ENCODE results near the gene CTNNA1. TPM values are rescaled to one million over a fixed set of nuclear protein-coding genes. Genes with fewer than 3 reads are reported as not detected.
A peak's percentile ranks its signal among the peaks of the same experiment; 100 is the strongest.

CTNNA1 gene
- total RNA-seq, 1 experiment from 2014 or later = 268 TPM

- in situ Hi-C loops (cut with HindIII; ENCODE audit: low pct_unique_long_range_greater_than_20kb, low sequenced_read_pairs) = no loop called here
- DNase-seq (ENCODE audit: low read depth) = no peak
These were observed 195.4 kb downstream of the CTNNA1 start for GRCh38 chr5:138948471-138949222.

GRCh38 chr5:138949223-138949574 lies 196.0 kb downstream of the CTNNA1 start:
- DNase-seq (ENCODE audit: low read depth) = no peak
- in situ Hi-C loops (cut with HindIII; ENCODE audit: low pct_unique_long_range_greater_than_20kb, low sequenced_read_pairs) = no loop called here

DNA sequence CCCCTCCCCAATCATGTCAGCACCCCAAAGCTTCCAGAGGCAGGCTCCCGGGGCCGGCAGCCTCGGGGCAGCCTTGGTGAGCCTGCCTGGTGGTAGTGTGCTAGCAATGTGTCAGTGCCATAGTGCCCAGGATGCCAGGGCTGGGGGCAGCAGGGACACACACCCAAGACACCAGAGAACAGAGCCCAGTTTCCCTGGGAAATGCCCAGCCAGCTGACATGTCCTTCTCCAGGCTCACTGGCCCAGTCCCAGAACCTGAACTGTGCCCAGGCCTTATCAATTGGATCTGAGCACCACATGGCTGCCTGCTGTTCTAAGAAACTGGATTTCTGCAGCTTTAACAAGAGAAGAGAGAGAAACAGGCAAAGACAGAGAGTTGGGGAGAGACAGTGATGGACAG lies 196.8 kb downstream of the CTNNA1 start:
- in situ Hi-C loops (cut with HindIII; ENCODE audit: low pct_unique_long_range_greater_than_20kb, low sequenced_read_pairs) = no loop called here
- no peak for DNase-seq (ENCODE audit: low read depth)

DNA sequence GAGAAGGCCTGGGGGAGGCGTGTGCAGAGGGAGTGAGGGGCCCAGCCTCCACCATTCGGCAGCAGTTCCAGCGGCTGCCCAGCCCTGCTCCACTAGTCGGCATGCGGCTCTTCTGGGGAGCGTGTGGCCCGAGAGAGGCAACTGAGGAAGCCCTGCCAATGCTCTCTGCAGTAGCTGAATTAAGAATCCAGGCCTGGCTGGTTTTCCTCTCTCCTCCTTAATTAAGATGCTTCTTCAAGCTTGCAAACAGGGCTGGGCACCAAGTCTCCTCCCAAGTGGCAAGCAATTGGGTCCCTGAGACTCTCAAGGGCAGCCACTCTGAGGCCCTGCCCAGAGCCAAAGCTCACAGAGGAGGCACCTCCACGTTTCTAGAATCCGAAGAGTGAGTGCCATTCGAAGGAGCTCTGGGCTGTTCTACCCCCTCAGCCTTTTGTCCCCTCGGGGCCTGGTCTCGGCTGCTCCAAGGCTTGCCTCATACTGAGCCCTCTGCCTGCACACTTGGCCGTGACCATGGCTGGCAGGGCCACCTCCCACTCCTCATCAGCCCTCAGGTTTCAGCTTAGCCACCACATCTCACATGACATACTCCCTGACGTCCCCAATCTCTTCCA lies 197.3 kb downstream of the CTNNA1 start:
- DNase-seq (ENCODE audit: low read depth) = no peak
- in situ Hi-C loops (cut with HindIII; ENCODE audit: low pct_unique_long_range_greater_than_20kb, low sequenced_read_pairs) = no loop called here

DNA sequence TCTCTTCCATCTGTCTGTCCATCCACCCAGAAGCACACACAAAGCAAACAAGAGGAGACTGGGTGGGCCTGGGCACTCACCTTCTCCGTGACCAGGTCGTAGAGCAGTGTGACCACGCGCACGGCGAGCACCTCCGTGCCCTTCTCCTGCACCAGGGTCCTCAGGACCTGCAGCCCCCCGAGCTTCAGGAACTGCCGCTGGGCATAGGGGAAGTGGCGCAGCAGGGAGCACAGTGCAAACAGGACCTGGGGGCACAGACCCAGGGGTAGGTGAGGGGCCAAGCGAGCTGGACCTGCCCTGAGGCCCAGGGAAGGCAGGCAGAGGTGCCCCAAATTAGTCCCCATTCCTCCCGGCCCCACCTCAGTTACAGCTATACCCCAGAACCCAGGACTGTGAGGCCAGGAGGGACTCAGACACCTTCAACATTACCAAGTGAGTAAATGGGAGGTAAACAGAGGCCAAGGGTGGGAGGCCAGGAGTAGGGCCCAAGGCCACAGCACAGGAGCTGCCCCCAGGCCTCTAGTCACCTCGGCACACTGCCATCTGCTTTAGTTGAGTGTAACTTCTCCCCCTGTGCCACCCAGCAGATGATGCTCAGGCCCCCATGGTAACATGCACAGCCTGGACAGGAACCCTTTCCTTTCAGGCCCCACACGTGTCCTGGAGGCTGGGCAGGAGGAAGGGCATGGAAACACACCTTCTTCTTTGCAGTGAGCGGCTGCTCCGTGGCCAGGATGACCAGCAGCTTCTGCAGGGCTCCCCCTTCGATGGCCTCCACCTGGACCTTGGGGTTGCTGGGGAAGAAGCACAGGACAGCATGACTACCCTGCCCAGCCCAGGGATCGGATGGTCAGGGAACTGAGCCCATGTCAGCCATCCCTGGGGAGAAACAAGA lies 198.1 kb downstream of the CTNNA1 start:
- in situ Hi-C loops (cut with HindIII; ENCODE audit: low pct_unique_long_range_greater_than_20kb, low sequenced_read_pairs) = no loop called here
- no peak for DNase-seq (ENCODE audit: low read depth)

- DNase-seq (ENCODE audit: low read depth) = no peak
- in situ Hi-C loops (cut with HindIII; ENCODE audit: low pct_unique_long_range_greater_than_20kb, low sequenced_read_pairs) = no loop called here
These were observed 198.9 kb downstream of the CTNNA1 start for GRCh38 chr5:138951986-138952735.

DNA sequence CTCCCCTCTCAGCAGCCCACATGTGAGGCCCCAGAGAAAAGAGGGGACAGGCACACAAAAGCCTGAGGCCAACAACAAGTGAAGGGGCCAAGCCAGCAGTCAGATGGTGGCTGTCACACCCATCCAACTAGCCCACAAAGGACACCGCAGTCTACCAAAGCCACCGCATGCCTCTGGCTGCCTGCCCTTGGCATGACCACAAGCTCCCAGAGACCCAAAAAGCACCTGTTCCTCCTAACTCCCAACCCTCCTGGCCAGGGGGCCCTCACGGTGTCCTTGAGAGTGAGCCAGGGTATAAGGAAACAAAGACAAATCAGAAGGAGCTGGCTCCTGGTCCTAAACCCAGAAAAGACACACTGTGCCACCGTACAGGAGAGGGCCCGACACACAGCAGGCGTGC lies 199.7 kb downstream of the CTNNA1 start:
- in situ Hi-C loops (cut with HindIII; ENCODE audit: low pct_unique_long_range_greater_than_20kb, low sequenced_read_pairs) = no loop called here
- DNase-seq (ENCODE audit: low read depth) = no peak

- in situ Hi-C loops (cut with HindIII; ENCODE audit: low pct_unique_long_range_greater_than_20kb, low sequenced_read_pairs) = no loop called here
- peak; percentile 30 for DNase-seq (ENCODE audit: low read depth)
These were observed 200.4 kb downstream of the CTNNA1 start for GRCh38 chr5:138953387-138954256.

- DNase-seq (ENCODE audit: low read depth) = no peak
- in situ Hi-C loops (cut with HindIII; ENCODE audit: low pct_unique_long_range_greater_than_20kb, low sequenced_read_pairs) = no loop called here
These were observed 201.2 kb downstream of the CTNNA1 start for GRCh38 chr5:138954257-138955012.

GRCh38 chr5:138955013-138955660 lies 201.9 kb downstream of the CTNNA1 start:
- in situ Hi-C loops (cut with HindIII; ENCODE audit: low pct_unique_long_range_greater_than_20kb, low sequenced_read_pairs) = no loop called here

DNA sequence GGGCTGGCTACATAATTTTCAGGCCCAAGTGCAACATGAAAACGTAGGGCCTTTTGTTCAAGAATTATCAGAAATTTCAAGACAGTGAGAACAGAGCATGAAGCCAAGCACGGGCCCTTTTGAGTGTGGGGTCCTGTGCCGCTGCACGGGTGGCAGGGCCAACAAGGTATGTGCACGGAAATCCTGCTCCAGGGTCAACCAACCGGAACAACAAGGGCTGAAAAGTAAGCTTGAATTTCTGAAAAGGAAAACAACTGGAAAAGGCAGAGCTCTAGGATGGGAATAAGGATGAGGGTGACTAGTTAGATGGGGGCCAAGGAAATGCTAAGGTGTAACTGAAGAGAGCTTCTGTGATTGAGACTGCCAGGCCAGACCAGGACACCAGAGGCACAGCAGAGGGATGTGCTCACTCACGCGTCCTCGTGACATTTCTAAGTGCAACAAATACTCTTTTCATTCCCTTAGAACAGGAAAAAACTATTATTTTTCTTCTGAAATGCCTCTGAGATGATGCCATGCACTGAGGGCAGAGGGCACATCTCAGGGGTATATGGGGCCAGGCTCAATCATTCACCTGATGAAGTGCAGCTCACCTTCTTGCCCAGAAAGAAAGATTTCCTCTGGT lies 202.6 kb downstream of the CTNNA1 start:
- peak; percentile 76 for DNase-seq (ENCODE audit: low read depth)
- in situ Hi-C loops (cut with HindIII; ENCODE audit: low pct_unique_long_range_greater_than_20kb, low sequenced_read_pairs) = no loop called here

More at GRCh38 chr5:138955013-138955660, 201.9 kb downstream of the CTNNA1 start:
- peak; percentile 51 for DNase-seq (ENCODE audit: low read depth)

GRCh38 chr5:138956801-138957200 lies 203.6 kb downstream of the CTNNA1 start:
- no peak for DNase-seq (ENCODE audit: low read depth)
- in situ Hi-C loops (cut with HindIII; ENCODE audit: low pct_unique_long_range_greater_than_20kb, low sequenced_read_pairs) = no loop called here

DNA sequence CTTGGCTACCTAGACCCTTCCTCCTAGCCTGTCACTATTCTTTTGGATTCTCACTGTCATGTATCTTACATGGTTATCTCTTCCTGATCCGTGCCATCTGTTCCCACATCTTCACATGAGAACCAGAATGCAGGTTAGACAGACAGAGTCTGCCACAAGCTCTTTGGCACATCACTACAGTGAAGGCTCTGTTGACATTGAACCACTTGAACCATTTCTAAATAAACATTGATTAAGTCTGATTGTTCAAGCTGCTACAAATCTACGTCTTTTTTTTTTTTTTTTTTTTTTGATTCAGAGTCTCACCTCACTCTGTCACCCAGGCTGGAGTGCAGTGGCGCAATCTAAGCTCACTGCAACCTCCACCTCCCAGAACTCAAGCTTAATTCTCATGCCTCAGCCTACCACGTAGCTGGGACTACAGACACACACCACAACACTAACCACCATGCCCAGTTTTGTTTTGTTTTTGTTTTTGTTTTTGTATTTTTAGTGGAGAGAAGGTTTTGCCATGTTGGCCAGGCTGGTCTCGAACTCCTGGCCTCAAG lies 207.0 kb downstream of the CTNNA1 start:
- in situ Hi-C loops (cut with HindIII; ENCODE audit: low pct_unique_long_range_greater_than_20kb, low sequenced_read_pairs) = no loop called here
- DNase-seq (ENCODE audit: low read depth) = peak; percentile 52

DNA sequence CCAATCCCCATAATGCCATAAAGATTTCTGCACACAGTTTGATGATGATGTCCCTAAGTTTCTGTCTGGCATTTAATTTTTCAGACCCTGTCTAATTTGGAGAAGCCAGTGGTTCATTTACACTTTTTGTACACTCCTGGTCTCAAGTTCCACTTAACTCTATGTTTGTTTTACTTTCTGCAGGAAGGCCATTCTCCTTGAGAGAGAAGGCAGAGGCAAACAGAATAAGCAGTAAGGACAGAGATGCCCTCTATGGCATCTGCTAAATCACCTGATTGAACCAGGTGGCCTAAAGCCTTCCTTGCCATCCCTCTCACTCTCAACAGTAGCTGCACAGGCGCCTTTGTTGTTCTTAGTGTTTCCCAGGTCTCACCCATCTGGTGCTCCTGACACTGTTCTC lies 208.0 kb downstream of the CTNNA1 start:
- in situ Hi-C loops (cut with HindIII; ENCODE audit: low pct_unique_long_range_greater_than_20kb, low sequenced_read_pairs) = no loop called here
- DNase-seq (ENCODE audit: low read depth) = no peak

- no peak for DNase-seq (ENCODE audit: low read depth)
- in situ Hi-C loops (cut with HindIII; ENCODE audit: low pct_unique_long_range_greater_than_20kb, low sequenced_read_pairs) = no loop called here
These were observed 208.5 kb downstream of the CTNNA1 start for GRCh38 chr5:138961729-138962128.

Measured in Caki2 (cell line).